LNCaP clone FGC (cell line): ENCODE results near the gene DENND6B.

Experiments used
- DNase-seq: peaks from one replicate; pipeline ENCODE4 v3.0.0-alpha.2; 2011; ENCODE audit warnings: low read depth
- H3K4me3 ChIP-seq: 2 replicates; pipeline ENCODE4 v1.5.1; 2011; ENCODE audit warnings: mild to moderate bottlenecking, low read depth, low read length, control low read depth
- TF ChIP-seq, protein P1 (sequence below): IDR thresholded peaks from 2 replicates; pipeline ENCODE4 v1.5.1; 2012; ENCODE audit warnings: mild to moderate bottlenecking; ENCODE audit not compliant: control insufficient read depth, insufficient read depth; ENCODE audit errors: extremely low read depth

DENND6B gene

DNA sequence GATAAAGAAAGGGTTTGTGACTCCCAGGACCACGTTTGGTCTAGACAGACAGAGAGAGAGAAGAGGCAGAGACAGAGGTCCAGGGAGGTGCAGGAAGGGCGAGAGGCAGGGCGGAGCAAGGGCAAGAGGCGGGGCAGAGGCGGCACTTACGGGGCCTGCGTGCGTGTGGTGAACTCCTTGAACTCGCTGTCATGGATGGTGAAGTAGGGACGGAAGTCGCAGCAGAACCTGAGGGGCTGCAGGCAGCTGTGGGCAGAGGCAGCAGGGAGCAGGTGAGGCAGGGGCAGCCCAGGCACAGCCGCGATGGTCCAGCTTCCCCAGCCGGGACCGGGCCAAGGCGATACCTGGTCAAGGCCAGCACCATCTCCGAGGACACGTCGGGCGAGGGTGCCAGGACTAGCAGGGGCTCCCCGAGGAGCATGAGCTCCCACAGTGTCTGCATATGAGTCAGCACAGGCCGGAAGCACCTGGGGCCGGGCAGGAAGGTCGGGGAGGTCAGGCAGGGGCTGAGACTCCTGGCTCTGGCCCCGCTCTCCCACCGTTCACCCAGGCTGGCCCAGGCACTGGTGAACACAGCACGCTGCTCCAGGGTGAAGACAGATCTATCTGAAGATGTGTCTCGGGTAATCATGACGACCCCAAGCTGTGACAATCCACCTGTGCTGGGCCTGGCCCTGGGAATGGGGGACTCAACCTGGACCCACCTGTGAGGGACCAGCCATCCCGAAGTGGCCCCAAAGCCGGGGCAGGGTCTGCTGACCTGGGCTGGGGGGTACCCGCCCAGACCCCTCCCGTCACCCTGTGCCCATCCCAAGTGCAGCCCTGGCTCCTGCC is 12.1 kb downstream of the DENND6B start:
- TF ChIP-seq, protein P1, sequence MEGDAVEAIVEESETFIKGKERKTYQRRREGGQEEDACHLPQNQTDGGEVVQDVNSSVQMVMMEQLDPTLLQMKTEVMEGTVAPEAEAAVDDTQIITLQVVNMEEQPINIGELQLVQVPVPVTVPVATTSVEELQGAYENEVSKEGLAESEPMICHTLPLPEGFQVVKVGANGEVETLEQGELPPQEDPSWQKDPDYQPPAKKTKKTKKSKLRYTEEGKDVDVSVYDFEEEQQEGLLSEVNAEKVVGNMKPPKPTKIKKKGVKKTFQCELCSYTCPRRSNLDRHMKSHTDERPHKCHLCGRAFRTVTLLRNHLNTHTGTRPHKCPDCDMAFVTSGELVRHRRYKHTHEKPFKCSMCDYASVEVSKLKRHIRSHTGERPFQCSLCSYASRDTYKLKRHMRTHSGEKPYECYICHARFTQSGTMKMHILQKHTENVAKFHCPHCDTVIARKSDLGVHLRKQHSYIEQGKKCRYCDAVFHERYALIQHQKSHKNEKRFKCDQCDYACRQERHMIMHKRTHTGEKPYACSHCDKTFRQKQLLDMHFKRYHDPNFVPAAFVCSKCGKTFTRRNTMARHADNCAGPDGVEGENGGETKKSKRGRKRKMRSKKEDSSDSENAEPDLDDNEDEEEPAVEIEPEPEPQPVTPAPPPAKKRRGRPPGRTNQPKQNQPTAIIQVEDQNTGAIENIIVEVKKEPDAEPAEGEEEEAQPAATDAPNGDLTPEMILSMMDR = no peak
- H3K4me3 ChIP-seq = no peak overlapping the region
- no peak for DNase-seq

DNA sequence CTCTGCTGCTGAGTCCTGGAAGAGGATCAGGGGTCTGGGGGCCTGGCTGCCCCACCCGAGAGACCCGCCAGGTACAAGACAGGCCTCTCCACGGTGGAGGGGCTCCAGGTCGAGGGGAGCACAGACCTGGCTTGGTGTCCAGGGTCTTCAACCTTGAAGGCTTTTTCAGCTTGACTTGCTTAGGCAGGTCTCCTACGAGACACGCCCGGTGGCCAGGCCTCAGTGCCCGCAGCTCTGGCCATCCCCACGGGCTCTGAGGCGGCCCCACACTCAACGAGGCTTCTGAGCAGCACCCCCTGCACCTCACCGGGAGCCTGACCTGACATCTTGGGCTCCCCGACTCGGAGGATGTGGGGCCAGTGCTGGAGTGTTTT is 12.7 kb downstream of the DENND6B start:
- no peak for DNase-seq
- TF ChIP-seq, protein P1 = no peak
- H3K4me3 ChIP-seq = no peak overlapping the region

DNA sequence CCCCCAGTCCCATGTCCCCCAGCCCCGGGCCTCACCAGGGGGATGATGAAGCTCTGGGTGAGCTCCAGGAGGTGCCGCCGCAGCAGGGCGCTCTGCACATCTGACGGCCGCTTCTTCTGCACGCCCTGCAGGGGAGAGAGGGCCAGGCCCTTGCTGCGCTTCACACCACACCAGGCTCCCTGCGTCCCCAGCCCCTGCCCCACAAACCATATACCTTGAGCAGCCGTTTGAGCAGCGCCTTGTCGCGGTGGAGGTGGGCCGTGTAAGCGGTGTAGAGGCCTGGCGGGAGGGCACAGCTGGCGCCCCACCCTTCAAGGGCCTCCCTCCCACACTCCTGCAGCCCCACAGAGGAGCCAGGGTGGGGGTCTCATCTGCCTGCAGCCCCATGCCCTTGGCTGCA is 13.2 kb downstream of the DENND6B start:
- no peak for DNase-seq
- no peak overlapping the region for H3K4me3 ChIP-seq
- TF ChIP-seq, protein P1 = no peak

DNA sequence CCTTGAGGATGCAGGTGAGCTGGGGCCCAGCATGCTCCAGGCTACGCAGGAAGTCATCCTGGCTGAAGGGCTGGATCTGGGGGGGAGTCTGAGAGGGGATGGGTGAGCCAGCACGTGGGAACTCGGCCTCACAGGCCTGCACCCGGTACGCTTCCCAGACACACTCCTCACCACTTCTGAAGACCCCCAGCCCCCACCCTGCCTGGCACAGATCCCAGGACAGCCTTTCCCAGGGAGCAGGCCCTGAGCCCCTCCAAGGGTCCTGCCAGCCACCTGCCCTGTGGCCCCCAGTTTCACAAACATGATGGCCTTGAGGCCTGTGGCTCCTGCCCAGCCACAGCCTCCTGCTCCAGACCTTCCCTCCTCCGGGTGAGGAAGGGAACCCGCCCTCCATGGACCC is 13.8 kb downstream of the DENND6B start:
- H3K4me3 ChIP-seq = no peak overlapping the region
- TF ChIP-seq, protein P1 = no peak

DNA sequence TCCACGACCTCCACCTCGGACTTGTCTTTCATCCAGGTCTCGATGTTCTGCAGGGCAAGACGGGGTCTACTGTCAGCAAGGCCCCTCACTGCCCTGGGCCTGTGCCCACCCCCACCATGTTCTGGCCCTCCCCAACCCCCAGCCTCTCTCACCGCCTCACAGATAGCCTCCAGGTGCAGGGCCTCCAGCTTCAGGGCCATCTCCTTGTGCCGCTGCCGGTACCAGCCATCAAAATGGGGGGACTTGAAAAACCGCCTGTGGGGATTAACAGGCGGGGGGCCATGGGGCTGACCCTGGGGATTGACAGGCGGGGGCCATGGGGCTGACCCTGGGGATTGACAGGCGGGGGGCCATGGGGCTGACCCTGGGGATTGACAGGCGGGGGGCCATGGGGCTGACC is 14.4 kb downstream of the DENND6B start:
- no peak for DNase-seq
- TF ChIP-seq, protein P1 = no peak
- no peak overlapping the region for H3K4me3 ChIP-seq

More for the DNA sequence above, 13.8 kb downstream of the DENND6B start:
- DNase-seq = no peak

DNA sequence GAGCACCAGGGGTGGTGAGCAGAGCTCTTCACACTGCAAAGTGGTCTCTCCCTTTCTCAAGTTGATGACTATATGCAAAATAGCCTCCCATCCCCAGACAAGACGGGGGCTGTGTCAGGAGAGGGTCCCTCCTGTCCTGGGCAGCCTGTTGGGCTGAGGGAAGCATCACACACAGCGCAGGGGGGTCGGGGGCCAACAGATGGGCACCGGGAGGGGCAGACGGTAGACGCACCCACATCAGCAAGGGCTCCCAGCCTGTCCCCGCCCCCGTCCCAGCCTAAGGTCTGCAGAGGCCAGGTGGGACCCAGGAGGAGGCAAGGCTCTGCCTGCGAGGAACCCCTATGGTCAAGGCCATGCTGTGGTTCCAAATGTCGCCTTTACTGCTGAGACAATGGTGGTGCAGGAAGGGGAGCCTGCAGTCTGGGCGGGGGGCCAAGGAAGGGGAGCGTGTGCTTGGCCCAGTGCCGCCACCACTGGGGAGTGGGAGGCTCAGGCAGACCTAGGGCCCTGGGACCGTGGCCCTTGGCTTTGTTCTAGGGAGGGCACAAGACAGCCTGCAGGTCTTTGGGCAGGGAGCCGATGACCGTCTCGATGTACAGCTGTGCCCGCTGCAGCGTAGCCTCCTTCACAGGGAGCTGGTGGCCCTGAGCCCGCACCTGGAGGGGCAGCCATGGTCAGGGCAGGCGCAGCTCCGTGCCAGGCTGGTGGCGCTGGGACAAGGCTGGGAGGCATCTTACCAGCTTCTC is 15.0 kb downstream of the DENND6B start:
- TF ChIP-seq, protein P1 = no peak
- no peak overlapping the region for H3K4me3 ChIP-seq
- DNase-seq = no peak
